ENCODE results near the gene AMACR.
"Not testable (repeated sequence)": the region's sequence is repeated elsewhere in the genome, so short reads cannot be mapped to it uniquely, and the experiment has no call there.

AMACR gene

GRCh38 chr5:34035756-34036155 is 27.9 kb upstream of the AMACR start:
- DNase-seq: no peak

DNA sequence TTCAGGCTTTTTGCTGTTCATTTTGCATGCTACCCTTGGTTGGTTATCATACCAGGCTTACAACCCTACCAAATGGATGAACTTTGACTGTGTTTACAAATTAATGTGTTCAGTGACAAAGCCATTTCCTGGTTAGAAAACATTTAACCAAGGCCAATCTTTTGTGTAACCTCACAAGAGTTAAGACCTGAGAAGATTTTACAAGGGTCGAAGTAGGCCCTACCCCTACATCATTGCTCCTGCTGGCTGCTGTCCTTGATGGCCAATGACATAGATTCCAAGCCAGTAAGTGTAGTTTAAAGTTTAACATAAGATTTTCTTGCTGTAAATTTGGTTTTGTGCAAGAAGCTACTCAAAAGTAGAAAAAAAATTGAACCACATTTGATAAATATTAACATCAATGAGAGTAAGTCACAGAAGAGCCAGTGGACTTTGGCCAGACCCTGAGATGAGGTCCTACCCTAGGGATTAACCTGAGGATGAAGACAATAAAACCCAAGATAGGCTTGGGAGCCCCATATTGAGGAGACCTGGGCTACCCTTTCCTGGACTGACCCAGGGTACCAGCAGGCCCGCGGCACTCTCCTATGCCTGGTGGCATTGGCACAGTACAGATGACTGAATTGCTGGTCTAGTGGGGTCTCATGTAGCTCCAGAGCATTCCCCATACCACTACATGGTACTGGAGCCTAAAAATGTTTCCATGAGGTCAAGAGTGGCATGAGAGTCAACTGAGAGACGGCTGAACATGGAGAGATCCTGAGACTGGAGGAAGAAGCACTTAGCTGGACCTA is 26.9 kb upstream of the AMACR start:
- DNase-seq: no peak

DNA sequence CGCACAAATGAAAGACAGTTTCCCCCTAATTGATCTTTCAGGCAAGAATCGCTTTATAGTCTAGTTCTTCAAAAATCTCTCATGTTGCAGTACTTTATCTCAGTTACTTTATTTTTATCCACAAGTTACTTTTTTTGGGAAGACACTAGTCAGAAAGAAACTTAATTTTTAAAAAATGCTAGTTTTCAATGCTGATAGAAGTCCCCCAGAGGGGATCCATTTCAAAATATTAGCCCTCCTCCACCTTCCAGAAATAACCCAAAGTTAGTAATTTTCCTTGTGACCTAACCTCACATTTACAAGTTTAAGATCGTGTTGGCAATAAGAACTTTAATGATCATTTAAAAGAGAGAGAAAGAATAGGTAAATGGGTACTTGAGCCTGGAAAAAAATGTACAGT is 24.1 kb upstream of the AMACR start:
- DNase-seq: no peak

GRCh38 chr5:34031117-34031516 is 23.3 kb upstream of the AMACR start:
- DNase-seq: no peak

DNA sequence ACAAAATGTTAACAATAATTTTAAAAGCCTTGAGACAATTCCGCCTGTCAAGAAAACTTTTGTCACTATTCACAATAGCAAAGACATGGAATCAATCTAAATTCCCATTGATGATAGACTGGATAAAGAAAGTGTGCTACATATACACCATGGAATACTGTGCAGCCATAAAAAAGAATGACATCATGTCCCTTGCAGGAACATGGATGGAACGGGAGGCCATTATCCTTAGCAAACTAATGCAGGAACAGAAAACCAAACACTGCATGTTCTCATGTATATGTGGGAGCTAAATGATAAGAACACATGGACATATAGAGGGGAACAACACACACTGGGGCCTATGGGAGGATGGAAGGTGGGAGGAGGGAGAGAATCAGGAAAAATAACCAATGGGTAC is 22.7 kb upstream of the AMACR start:
- not testable (repeated sequence) for DNase-seq

DNA sequence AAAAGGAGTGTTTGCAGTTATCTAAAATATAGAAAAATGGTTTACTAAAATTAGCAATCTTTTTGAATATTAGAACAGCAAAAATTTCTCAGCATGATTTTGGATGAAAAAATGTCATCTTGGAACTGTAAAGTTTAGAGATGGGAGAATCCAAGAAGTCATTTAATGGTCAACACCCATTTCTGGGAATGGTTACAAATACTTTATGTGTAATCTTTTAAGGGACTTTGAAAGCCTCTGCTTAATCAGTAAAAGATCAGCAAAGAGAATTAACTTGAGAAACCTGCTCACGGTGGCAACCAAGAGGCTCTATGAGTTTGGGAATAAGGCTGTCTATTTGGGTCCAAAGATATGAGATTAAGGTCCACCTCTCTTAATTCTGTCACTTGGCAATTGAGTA is 22.2 kb upstream of the AMACR start:
- DNase-seq: no peak

DNA sequence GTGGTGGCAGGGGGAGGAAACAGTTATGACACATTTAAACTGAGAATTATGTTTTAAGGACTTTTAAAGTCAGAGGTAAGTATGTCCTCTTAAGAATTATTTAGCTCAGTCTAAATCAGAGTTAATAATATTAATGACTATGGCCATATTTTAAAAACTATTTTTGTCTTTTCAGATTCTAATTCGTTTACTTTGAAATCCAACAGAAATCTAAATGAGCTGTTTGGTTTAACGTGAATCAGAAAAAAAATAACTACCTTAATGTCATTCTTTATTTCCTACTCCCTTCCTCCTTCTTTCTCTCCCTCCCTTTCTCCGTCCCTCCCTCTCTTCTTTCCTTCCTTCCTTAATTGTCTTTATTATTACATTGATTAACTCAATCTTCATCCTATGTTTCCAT is 20.5 kb upstream of the AMACR start:
- no peak for DNase-seq

DNA sequence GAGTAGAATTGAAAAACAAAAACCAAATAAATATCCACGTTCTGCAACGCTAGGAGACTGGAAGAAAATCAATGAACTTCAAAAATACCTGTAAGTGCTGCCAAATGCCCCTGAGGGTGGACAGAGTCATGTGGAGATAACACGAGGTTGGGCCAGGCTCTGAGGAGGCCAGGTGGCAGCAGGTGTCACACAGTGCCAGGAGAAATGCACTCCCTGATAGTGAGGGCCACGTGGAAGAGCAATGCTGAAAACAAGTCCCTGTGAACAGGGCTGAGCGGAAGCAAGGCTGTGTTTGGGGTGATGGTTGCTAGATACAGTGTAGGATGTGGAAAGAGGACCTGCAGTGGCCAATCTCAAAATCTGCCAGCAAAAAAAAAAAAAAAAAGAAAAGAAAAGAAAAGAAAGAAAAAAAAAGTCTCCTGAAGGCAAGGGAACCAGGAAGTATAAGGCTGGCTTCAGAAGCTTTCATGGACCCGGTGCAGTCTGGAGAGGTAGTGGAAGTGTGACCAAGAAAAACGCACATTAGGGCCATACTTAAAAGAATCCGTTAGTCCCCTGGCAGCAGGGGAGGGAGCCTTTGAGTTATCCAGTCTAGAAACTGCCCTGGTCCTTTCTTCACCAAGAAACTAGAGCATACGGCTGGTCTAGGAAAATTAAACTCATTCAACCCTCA is 18.4 kb upstream of the AMACR start:
- no peak for DNase-seq

- DNase-seq: peak; percentile 57
Observed at GRCh38 chr5:34022121-34022705, 14.4 kb upstream of the AMACR start.

GRCh38 chr5:34021334-34021733 is 13.5 kb upstream of the AMACR start:
- no peak for DNase-seq

DNA sequence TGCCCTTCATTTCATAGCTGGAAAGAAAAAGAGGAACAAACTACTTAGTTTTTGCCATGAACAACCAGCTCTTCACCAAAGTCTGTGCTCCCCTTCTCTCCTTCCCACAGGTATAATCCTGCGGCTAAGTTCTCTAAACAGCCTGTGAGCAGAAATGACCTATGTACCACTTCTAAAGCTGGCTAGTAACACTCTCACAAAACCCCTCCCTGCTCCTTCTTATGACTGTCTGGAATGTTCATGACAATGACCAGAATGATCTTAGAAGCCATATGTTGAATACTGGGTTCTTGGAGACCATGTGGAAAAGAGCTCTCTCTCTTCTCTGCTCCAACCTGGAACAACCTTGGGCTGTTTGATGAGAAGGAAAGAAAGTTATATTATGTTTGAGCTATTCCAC is 12.9 kb upstream of the AMACR start:
- no peak for DNase-seq

DNA sequence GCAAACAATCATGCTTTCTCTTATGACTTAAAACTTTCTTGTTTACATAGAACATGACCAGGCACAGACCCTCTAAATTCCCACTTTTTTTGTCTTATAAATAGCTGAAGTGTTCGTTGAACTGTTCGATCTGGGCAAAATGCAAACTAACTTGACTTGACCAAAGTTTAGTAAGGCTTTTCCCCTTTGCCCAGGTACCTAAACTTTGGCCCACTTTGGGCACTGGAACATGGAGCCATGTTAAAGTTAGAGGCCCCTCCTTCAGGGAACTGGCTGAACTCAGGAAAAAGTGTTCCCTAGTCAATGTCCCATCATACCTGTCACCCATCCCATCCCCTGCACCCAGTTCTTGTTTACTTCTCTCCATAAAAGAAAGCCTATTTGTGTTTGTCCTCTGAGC is 9.4 kb upstream of the AMACR start:
- DNase-seq: no peak

GRCh38 chr5:34016750-34017149 is 8.9 kb upstream of the AMACR start:
- DNase-seq: no peak

GRCh38 chr5:34016222-34016621 is 8.4 kb upstream of the AMACR start:
- DNase-seq: no peak

GRCh38 chr5:34015120-34015822 is 7.4 kb upstream of the AMACR start:
- DNase-seq: no peak

GRCh38 chr5:34014626-34015025 is 6.8 kb upstream of the AMACR start:
- no peak for DNase-seq

GRCh38 chr5:34013547-34013946 is 5.7 kb upstream of the AMACR start:
- DNase-seq: no peak

- peak; percentile 70 for DNase-seq
Observed at GRCh38 chr5:34012791-34013190, 4.9 kb upstream of the AMACR start.

GRCh38 chr5:34011536-34011935 is 3.7 kb upstream of the AMACR start:
- DNase-seq: peak; percentile 25

- DNase-seq: not testable (repeated sequence)
Observed at GRCh38 chr5:34010146-34010545, 2.3 kb upstream of the AMACR start.

DNA sequence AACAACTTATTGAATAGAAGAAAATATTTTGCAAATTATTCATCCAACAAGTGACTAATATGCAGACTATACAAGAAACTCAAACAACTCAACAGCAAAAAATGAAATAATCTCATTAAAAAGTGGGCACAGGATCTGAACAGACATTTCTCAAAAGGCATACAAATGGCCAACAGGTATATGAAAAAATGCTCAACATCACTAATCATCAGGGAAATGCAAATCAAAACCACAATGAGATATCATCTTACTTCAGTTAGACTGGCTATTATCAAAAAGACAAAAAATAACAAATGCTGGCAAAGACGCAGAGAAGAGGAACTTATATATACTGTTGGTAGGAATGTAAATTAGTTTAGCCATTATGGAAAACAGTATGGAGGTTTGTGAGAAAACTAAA is 1.8 kb upstream of the AMACR start:
- no peak for DNase-seq

GRCh38 chr5:34008802-34009201 is 952 bp upstream of the AMACR start:
- no peak for DNase-seq

GRCh38 chr5:34007201-34007620 is 639 bp downstream of the AMACR start:
- DNase-seq: no peak

Data from fibroblast of skin of abdomen (primary cell).